H1 (cell line): Measurements from ENCODE around the gene CDH9. TPM values are rescaled to one million over a fixed set of nuclear protein-coding genes. Genes with fewer than 3 reads are reported as not detected.
A peak's percentile ranks its signal among the peaks of the same experiment; 100 is the strongest.

ENCODE experiments used
- BACH1 ChIP-seq: IDR thresholded peaks from 2 replicates; pipeline ENCODE4 v1.6.1; 2012; ENCODE audit warnings: low read length, improper control_type of control experiment
- GABPA ChIP-seq: IDR thresholded peaks from 2 replicates; pipeline ENCODE4 v1.6.1; 2011; ENCODE audit warnings: mild to moderate bottlenecking, low read length, moderate library complexity, borderline replicate concordance; ENCODE audit not compliant: insufficient read depth
- MAFK ChIP-seq: IDR thresholded peaks from 2 replicates; pipeline ENCODE4 v1.6.1; 2012; ENCODE audit warnings: low read depth, mild to moderate bottlenecking, improper control_type of control experiment, low read length
- POLR2A ChIP-seq, 2 experiments: IDR thresholded peaks; 1 replicate in 1 of 2; 2 replicates in 1 of 2; pipeline ENCODE4 v1.6.1; 2011; ENCODE audit warnings: low read depth in 2 of 2, low read length in 2 of 2, mild to moderate bottlenecking in 2 of 2; ENCODE audit errors: control extremely low read depth in 1 of 2
- polyA plus RNA-seq, 7 experiments: library from polyadenylated mRNA; depleted of rRNA in 3 of 7; stranded (reverse) in 5 of 7; unstranded in 2 of 7; fragments of >200 nt in 5 of 7; fragments of 200-250 nt in 2 of 7; gene quantifications; 1 replicate in 5 of 7; 2 replicates in 1 of 7; 4 replicates in 1 of 7; pipeline versions ENCODE4 v1.2.1 to v1.2.3, GENCODE V29; 2011 to 2013; ENCODE audit warnings: missing spikeins in 2 of 7, mixed read lengths in 2 of 7
- total RNA-seq: library from RNA; stranded (reverse); fragmentation: NEBNext Ultra II Directional; extraction: Animal tissue kit (Norgen Biotek cat#: 25700); gene quantifications from 2 replicates; pipeline ENCODE4 v1.2.1, GENCODE V29; 2021
- TF ChIP-seq, protein P1 (sequence below): fragments of 300-600 bp; sonication (generic); IDR thresholded peaks from 2 replicates; pipeline ENCODE4 v1.7.1; 2012; ENCODE audit warnings: low read length, moderate library complexity, mild to moderate bottlenecking, inconsistent platforms; ENCODE audit not compliant: insufficient replicate concordance

Gene CDH9
- total and polyA plus RNA-seq, 2 of the 8 experiments (the other 6 are each of a cell fraction or from before 2014, with no cell fraction given) = 0.54 to 1.0 TPM

DNA sequence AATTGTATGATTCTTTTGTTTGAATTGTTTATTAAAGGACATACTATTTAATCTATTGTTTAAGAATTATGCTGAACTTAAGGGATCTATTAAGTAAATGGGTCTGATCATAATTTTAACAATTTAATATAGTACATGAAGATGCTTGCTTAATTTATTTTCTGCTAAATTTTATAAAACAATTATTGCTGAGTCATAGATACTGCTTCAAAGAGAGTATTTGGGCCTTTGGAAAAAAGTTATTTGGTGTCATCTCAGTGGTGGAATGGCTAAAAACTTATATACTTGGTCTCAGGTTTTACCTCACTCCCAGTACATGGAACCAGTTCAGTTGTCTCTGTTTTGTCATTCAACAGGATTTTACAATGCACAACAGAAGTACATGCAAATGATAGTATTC is 145.3 kb downstream of the CDH9 start (continued):
- TF ChIP-seq, protein P1, sequence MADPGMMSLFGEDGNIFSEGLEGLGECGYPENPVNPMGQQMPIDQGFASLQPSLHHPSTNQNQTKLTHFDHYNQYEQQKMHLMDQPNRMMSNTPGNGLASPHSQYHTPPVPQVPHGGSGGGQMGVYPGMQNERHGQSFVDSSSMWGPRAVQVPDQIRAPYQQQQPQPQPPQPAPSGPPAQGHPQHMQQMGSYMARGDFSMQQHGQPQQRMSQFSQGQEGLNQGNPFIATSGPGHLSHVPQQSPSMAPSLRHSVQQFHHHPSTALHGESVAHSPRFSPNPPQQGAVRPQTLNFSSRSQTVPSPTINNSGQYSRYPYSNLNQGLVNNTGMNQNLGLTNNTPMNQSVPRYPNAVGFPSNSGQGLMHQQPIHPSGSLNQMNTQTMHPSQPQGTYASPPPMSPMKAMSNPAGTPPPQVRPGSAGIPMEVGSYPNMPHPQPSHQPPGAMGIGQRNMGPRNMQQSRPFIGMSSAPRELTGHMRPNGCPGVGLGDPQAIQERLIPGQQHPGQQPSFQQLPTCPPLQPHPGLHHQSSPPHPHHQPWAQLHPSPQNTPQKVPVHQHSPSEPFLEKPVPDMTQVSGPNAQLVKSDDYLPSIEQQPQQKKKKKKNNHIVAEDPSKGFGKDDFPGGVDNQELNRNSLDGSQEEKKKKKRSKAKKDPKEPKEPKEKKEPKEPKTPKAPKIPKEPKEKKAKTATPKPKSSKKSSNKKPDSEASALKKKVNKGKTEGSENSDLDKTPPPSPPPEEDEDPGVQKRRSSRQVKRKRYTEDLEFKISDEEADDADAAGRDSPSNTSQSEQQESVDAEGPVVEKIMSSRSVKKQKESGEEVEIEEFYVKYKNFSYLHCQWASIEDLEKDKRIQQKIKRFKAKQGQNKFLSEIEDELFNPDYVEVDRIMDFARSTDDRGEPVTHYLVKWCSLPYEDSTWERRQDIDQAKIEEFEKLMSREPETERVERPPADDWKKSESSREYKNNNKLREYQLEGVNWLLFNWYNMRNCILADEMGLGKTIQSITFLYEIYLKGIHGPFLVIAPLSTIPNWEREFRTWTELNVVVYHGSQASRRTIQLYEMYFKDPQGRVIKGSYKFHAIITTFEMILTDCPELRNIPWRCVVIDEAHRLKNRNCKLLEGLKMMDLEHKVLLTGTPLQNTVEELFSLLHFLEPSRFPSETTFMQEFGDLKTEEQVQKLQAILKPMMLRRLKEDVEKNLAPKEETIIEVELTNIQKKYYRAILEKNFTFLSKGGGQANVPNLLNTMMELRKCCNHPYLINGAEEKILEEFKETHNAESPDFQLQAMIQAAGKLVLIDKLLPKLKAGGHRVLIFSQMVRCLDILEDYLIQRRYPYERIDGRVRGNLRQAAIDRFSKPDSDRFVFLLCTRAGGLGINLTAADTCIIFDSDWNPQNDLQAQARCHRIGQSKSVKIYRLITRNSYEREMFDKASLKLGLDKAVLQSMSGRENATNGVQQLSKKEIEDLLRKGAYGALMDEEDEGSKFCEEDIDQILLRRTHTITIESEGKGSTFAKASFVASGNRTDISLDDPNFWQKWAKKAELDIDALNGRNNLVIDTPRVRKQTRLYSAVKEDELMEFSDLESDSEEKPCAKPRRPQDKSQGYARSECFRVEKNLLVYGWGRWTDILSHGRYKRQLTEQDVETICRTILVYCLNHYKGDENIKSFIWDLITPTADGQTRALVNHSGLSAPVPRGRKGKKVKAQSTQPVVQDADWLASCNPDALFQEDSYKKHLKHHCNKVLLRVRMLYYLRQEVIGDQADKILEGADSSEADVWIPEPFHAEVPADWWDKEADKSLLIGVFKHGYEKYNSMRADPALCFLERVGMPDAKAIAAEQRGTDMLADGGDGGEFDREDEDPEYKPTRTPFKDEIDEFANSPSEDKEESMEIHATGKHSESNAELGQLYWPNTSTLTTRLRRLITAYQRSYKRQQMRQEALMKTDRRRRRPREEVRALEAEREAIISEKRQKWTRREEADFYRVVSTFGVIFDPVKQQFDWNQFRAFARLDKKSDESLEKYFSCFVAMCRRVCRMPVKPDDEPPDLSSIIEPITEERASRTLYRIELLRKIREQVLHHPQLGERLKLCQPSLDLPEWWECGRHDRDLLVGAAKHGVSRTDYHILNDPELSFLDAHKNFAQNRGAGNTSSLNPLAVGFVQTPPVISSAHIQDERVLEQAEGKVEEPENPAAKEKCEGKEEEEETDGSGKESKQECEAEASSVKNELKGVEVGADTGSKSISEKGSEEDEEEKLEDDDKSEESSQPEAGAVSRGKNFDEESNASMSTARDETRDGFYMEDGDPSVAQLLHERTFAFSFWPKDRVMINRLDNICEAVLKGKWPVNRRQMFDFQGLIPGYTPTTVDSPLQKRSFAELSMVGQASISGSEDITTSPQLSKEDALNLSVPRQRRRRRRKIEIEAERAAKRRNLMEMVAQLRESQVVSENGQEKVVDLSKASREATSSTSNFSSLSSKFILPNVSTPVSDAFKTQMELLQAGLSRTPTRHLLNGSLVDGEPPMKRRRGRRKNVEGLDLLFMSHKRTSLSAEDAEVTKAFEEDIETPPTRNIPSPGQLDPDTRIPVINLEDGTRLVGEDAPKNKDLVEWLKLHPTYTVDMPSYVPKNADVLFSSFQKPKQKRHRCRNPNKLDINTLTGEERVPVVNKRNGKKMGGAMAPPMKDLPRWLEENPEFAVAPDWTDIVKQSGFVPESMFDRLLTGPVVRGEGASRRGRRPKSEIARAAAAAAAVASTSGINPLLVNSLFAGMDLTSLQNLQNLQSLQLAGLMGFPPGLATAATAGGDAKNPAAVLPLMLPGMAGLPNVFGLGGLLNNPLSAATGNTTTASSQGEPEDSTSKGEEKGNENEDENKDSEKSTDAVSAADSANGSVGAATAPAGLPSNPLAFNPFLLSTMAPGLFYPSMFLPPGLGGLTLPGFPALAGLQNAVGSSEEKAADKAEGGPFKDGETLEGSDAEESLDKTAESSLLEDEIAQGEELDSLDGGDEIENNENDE = no peak
- TF ChIP-seq MAFK (0 out of 2 replicates have a peak, but pooled peaks have one; percentile 2), GABPA (no peak), POLR2A (IDR thresholded peaks at IDR 0.05; ENCODE audit: control extremely low read depth in 1 of 2, low read depth in 2 of 2, low read length in 2 of 2) (no peak), BACH1 (peak; percentile 38; the same call in 1 of the 2 replicates)
